Lower leg skin (tissue), 4 donors: ENCODE results near the gene SLC43A3. TPM values are rescaled to one million over a fixed set of nuclear protein-coding genes. Genes with fewer than 3 reads are reported as not detected.

Experiments used
- DNase-seq, 2 donors: peaks; one replicate each; pipeline ENCODE4 v3.0.0-alpha.2; 2019; ENCODE audit warnings: low spot score in 2 of 2
- H3K4me3 ChIP-seq: fragments of 200-600 bp; sonication (generic); 2 replicates; pipeline ENCODE4 v1.5.1; 2017; ENCODE audit warnings: mild to moderate bottlenecking, low read depth; ENCODE audit not compliant: poor library complexity, severe bottlenecking
- POLR2A ChIP-seq, 2 donors: fragments of 450-650 bp; IDR thresholded peaks; one replicate each; pipeline ENCODE4 v1.6.1; 2016 to 2017; ENCODE audit warnings: antibody characterized with exemption in 2 of 2, mild to moderate bottlenecking in 1 of 2, moderate library complexity in 1 of 2
- WGBS, 2 donors: methylation state at CpG; one replicate each; pipeline ENCODE4 v1.1.5; 2018; 5-methylcytosine and 5-hydroxymethylcytosine counted together
- intact Hi-C: fragments of 100-400 bp; cut with DNase I; formaldehyde crosslinking; loops from one replicate; pipeline ENCODE4 v1.15.0; 2023; ENCODE audit warnings: low total_unique reads
- total RNA-seq, 4 donors: library from RNA; depleted of rRNA; stranded (reverse); fragments of >200 nt; gene quantifications; one replicate each; pipeline ENCODE4 v1.1.0, GENCODE V29; 2016
- TF ChIP-seq, protein P1 (sequence below), 3 donors: fragments of 450-650 bp; IDR thresholded peaks; one replicate each; pipeline ENCODE4 v1.5.1; 2016; ENCODE audit warnings: antibody characterized with exemption in 3 of 3, mild to moderate bottlenecking in 3 of 3, moderate library complexity in 2 of 3

The SLC43A3 gene
- total RNA-seq, 4 donors from 2014 or later = 12.4 to 66.4 (median 41.1) TPM

DNA sequence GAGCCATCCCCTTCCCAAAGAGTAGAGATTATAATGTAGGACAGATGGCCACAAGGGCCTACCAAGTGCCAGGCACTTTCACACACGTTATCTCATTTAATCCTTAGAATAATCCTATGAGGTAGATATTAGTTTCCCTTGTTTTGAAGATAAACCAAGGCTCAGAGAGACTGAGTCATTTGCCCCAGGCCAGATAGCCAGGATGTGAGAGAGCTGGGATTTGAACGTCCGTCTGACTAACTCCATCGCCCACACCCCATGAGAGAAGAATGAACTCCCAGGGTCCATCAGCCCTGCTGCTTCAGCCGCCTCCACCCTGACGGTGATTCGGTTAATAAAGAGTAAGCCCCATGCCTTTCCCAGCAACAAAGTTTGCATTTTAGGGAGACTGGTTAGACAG, 56.7 kb downstream of the SLC43A3 start:
- DNase-seq = no peak
- TF ChIP-seq POLR2A (IDR thresholded peaks at IDR 0.05) = no peak
- TF ChIP-seq, protein P1, sequence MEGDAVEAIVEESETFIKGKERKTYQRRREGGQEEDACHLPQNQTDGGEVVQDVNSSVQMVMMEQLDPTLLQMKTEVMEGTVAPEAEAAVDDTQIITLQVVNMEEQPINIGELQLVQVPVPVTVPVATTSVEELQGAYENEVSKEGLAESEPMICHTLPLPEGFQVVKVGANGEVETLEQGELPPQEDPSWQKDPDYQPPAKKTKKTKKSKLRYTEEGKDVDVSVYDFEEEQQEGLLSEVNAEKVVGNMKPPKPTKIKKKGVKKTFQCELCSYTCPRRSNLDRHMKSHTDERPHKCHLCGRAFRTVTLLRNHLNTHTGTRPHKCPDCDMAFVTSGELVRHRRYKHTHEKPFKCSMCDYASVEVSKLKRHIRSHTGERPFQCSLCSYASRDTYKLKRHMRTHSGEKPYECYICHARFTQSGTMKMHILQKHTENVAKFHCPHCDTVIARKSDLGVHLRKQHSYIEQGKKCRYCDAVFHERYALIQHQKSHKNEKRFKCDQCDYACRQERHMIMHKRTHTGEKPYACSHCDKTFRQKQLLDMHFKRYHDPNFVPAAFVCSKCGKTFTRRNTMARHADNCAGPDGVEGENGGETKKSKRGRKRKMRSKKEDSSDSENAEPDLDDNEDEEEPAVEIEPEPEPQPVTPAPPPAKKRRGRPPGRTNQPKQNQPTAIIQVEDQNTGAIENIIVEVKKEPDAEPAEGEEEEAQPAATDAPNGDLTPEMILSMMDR (IDR thresholded peaks at IDR 0.05) = no peak
- WGBS, 2 donors = 84 to 85% methylated on average over 7 of the region's 7 CpGs
- intact Hi-C loops = no loop called here
- H3K4me3 ChIP-seq = no peak overlapping the region

DNA sequence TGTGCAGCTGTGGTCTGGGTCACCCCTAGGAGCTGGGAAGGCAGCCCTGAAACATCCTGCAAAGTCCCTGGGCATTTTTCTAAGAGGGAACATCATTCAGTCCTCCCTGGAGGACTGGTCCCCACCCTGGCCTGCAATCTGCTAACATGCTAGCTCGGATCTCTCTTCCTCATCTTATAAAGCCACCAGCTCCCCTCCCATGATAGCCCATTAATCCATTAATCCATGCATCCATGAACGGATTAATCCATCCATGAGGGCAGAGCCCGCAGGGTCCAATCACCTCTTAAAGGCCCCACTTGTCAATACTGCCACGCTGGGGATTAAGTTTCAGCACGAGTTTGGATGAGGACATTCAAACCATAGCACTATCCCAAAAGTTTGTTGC, 58.1 kb downstream of the SLC43A3 start:
- H3K4me3 ChIP-seq = no peak overlapping the region
- no peak for TF ChIP-seq POLR2A (IDR thresholded peaks at IDR 0.05)
- TF ChIP-seq, protein P1 (IDR thresholded peaks at IDR 0.05) = no peak
- 73 to 74% methylated on average over 5 of the region's 5 CpGs for WGBS, 2 donors
- DNase-seq = no peak
- intact Hi-C loops = no loop called here

- 44 to 59% methylated on average over 19 of the region's 19 CpGs for WGBS, 2 donors
- intact Hi-C loops = no loop called here
- H3K4me3 ChIP-seq = no peak overlapping the region
- TF ChIP-seq, protein P1 (IDR thresholded peaks at IDR 0.05) = no peak
- no peak for TF ChIP-seq POLR2A (IDR thresholded peaks at IDR 0.05)
- DNase-seq = no peak
Measured at GRCh38 chr11:57368106-57368844, 58.6 kb downstream of the SLC43A3 start.

DNA sequence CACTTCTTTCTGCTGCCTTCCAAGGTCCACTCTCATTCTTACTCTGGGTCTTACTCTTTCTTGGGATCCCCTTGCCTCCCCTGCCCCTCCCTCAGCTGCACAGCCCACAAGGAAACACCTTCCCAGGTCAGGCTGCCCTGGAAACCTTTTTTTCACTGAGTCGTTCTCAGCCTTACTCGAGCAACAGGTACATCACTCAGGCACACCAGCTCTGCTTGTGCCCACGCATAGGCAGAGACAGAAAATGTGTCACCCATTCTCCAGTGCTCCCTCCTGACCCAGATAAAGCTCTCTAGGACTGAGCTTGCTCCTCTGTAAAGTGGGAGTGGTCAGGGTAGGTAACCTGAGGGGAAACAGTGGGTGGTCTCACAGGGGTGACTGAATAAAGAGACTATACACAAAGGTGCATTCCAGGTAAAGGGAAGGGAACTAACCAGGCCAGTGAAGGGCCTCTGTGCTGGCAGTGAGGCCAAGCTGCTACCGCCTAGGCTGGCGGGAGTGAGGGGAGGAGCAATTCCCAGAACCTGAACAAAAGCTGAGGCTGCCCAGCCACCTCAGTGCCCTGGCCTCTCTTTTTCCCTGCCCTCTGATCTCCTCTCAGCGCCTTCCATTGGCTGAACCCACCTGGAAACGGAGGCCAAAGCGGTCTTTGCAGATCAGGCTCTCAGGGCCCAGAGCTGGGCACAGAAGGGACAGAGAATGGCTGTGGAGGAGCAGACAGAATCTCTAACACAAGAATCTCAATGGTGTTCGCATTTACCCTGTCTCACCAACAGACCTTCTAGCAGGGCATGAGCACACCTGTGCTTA, 61.9 kb downstream of the SLC43A3 start:
- TF ChIP-seq, protein P1 (IDR thresholded peaks at IDR 0.05) = no peak
- TF ChIP-seq POLR2A (IDR thresholded peaks at IDR 0.05) = no peak
- no peak for DNase-seq
- 76 to 86% methylated on average over 9 of the region's 9 CpGs for WGBS, 2 donors

GRCh38 chr11:57363131-57364080, 63.5 kb downstream of the SLC43A3 start:
- 51 to 54% methylated on average over 7 of the region's 7 CpGs for WGBS, 2 donors
- intact Hi-C loops = no loop called here
- DNase-seq = no peak
- TF ChIP-seq, protein P1 (IDR thresholded peaks at IDR 0.05) = no peak
- no peak for TF ChIP-seq POLR2A (IDR thresholded peaks at IDR 0.05)
- no peak overlapping the region for H3K4me3 ChIP-seq

More for the DNA sequence above, 61.9 kb downstream of the SLC43A3 start:
- intact Hi-C loops = no loop called here
- H3K4me3 ChIP-seq = no peak overlapping the region
